ENCODE measurements around the gene HOXB1.

HOXB1 gene

GRCh38 chr17:48567209-48567608 lies 36.4 kb upstream of the HOXB1 start:
- DNase-seq, result no peak

GRCh38 chr17:48566717-48567116 lies 35.9 kb upstream of the HOXB1 start:
- no peak for DNase-seq

- no peak for DNase-seq
Observed at GRCh38 chr17:48565925-48566710, 35.3 kb upstream of the HOXB1 start.

GRCh38 chr17:48565022-48565554 lies 34.3 kb upstream of the HOXB1 start:
- DNase-seq, result no peak

GRCh38 chr17:48564188-48565021 lies 33.6 kb upstream of the HOXB1 start:
- no peak for DNase-seq

- no peak for DNase-seq
Observed at GRCh38 chr17:48563867-48564187, 33.0 kb upstream of the HOXB1 start.

GRCh38 chr17:48563385-48563838 lies 32.6 kb upstream of the HOXB1 start:
- no peak for DNase-seq

GRCh38 chr17:48562934-48563333 lies 32.1 kb upstream of the HOXB1 start:
- DNase-seq, result no peak

- no peak for DNase-seq
Observed at GRCh38 chr17:48561884-48562810, 31.3 kb upstream of the HOXB1 start.

GRCh38 chr17:48559840-48560817 lies 29.3 kb upstream of the HOXB1 start:
- DNase-seq, result no peak

- no peak for DNase-seq
Observed at GRCh38 chr17:48559122-48559839, 28.5 kb upstream of the HOXB1 start.

- no peak for DNase-seq
Observed at GRCh38 chr17:48558831-48559121, 28.0 kb upstream of the HOXB1 start.

GRCh38 chr17:48558057-48558830 lies 27.4 kb upstream of the HOXB1 start:
- no peak for DNase-seq

- DNase-seq, result no peak
Observed at GRCh38 chr17:48556576-48557401, 26.0 kb upstream of the HOXB1 start.

- no peak for DNase-seq
Observed at GRCh38 chr17:48556229-48556575, 25.4 kb upstream of the HOXB1 start.

GRCh38 chr17:48555258-48556228 lies 24.7 kb upstream of the HOXB1 start:
- peak; percentile 88 for DNase-seq

- no peak for DNase-seq
Observed at GRCh38 chr17:48554412-48555257, 23.8 kb upstream of the HOXB1 start.
